Nephron (organoid): ENCODE measurements around the gene KLHL7.
A peak's percentile ranks its signal among the peaks of the same experiment; 100 is the strongest.

Experiments
- H3K27ac Mint-ChIP-seq, 3 experiments: 2 replicates each; pipeline ENCODE4 v1.8.0; 2020; ENCODE audit warnings: mixed read lengths in 3 of 3, mild to moderate bottlenecking in 2 of 3, moderate library complexity in 1 of 3
- H3K27me3 Mint-ChIP-seq: 2 replicates; pipeline ENCODE4 v1.8.0; 2021; ENCODE audit warnings: low read depth, mild to moderate bottlenecking, moderate library complexity, mixed read lengths
- H3K36me3 Mint-ChIP-seq: 2 replicates; pipeline ENCODE4 v1.8.0; 2020; ENCODE audit warnings: low read depth, mixed read lengths
- H3K4me1 Mint-ChIP-seq: 2 replicates; pipeline ENCODE4 v1.8.0; 2020; ENCODE audit warnings: mixed read lengths
- H3K4me3 Mint-ChIP-seq, 3 experiments: 2 replicates each; pipeline ENCODE4 v1.8.0; 2020; ENCODE audit warnings: mild to moderate bottlenecking in 3 of 3, mixed read lengths in 3 of 3, moderate library complexity in 2 of 3
- H3K9me3 Mint-ChIP-seq: 2 replicates; pipeline ENCODE4 v1.8.0; 2020; ENCODE audit warnings: mixed read lengths
- TF ChIP-seq, protein P1 (sequence below), 3 experiments: fragments of 200-600 bp; sonication (generic); IDR thresholded peaks; one replicate each; pipeline ENCODE4 v1.5.0; 2021; ENCODE audit warnings: antibody characterized with exemption in 3 of 3; ENCODE audit not compliant: unreplicated experiment in 3 of 3

KLHL7 gene

GRCh38 chr7:23109470-23109869, 3.9 kb downstream of the KLHL7 start:
- peaks cover 42% of the 10 kb centered on the region for H3K4me1 Mint-ChIP-seq
- no peak overlapping the region for H3K27ac Mint-ChIP-seq
- no peaks in the 10 kb centered on the region for H3K9me3 Mint-ChIP-seq
- TF ChIP-seq, protein P1, sequence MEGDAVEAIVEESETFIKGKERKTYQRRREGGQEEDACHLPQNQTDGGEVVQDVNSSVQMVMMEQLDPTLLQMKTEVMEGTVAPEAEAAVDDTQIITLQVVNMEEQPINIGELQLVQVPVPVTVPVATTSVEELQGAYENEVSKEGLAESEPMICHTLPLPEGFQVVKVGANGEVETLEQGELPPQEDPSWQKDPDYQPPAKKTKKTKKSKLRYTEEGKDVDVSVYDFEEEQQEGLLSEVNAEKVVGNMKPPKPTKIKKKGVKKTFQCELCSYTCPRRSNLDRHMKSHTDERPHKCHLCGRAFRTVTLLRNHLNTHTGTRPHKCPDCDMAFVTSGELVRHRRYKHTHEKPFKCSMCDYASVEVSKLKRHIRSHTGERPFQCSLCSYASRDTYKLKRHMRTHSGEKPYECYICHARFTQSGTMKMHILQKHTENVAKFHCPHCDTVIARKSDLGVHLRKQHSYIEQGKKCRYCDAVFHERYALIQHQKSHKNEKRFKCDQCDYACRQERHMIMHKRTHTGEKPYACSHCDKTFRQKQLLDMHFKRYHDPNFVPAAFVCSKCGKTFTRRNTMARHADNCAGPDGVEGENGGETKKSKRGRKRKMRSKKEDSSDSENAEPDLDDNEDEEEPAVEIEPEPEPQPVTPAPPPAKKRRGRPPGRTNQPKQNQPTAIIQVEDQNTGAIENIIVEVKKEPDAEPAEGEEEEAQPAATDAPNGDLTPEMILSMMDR (IDR thresholded peaks at IDR 0.05; ENCODE audit: unreplicated experiment in 3 of 3), result no peak
- H3K4me3 Mint-ChIP-seq, result peak overlapping the region in 1 of 3 experiments; percentile 10
- H3K36me3 Mint-ChIP-seq, result peaks cover 6% of the 10 kb centered on the region
- no peaks in the 10 kb centered on the region for H3K27me3 Mint-ChIP-seq

DNA sequence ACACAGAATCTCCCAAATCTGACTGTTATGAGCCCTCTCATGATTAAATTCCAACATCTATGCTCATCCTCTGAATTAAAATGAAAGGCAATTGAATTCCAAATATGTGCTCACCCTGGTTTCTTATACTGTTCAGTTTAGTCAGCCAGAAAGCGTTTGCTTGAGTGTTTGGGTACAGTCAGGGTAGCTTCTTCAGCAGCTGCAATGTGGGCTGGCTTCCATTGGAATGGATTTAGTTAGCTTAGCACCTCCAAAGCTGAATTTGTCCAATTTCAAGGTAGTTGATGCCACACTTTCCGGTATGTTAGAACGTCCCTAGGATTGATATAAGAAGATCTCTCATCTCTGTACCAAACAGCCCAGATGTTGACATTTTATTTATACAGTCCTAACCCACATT, 9.3 kb downstream of the KLHL7 start:
- Mint-ChIP-seq H3K4me3 (no peak overlapping the region), H3K9me3 (no peaks in the 10 kb centered on the region), H3K27me3 (no peaks in the 10 kb centered on the region), H3K27ac (no peak overlapping the region), H3K4me1 (peaks cover 30% of the 10 kb centered on the region), H3K36me3 (peaks cover 5% of the 10 kb centered on the region)
- TF ChIP-seq, protein P1 (IDR thresholded peaks at IDR 0.05; ENCODE audit: unreplicated experiment in 3 of 3), result no peak

DNA sequence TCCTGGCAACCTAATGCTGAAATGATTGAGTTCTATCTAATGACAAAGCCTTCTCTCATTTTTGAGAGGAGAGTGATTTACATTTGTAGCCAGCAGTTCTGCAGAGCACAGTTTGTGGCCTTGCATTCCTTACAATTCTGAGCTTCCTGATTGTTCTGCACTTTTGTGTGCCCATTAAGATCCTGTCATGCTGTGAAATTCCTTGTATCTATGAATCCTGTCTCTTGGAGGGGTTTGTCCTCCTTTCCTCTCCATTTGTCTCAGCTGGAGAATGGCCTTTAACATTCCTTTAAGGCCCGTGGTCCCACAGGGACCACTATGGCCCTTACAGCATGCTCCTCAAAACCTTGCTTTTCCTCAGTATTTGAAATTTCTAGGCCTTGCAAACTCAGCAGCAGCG, 10.4 kb downstream of the KLHL7 start:
- H3K27me3 Mint-ChIP-seq, result no peaks in the 10 kb centered on the region
- H3K4me3 Mint-ChIP-seq, result no peak overlapping the region
- H3K36me3 Mint-ChIP-seq, result peaks cover 9% of the 10 kb centered on the region
- peaks cover 26% of the 10 kb centered on the region for H3K4me1 Mint-ChIP-seq
- TF ChIP-seq, protein P1 (IDR thresholded peaks at IDR 0.05; ENCODE audit: unreplicated experiment in 3 of 3), result no peak
- H3K27ac Mint-ChIP-seq, result peak overlapping the region in 1 of 3 experiments; percentile 10
- H3K9me3 Mint-ChIP-seq, result no peaks in the 10 kb centered on the region

GRCh38 chr7:23117841-23118240, 12.3 kb downstream of the KLHL7 start:
- Mint-ChIP-seq H3K4me3 (no peak overlapping the region), H3K36me3 (peaks cover 18% of the 10 kb centered on the region), H3K27ac (no peak overlapping the region), H3K9me3 (no peaks in the 10 kb centered on the region), H3K4me1 (peaks cover 21% of the 10 kb centered on the region), H3K27me3 (no peaks in the 10 kb centered on the region)
- TF ChIP-seq, protein P1 (IDR thresholded peaks at IDR 0.05; ENCODE audit: unreplicated experiment in 3 of 3), result no peak

DNA sequence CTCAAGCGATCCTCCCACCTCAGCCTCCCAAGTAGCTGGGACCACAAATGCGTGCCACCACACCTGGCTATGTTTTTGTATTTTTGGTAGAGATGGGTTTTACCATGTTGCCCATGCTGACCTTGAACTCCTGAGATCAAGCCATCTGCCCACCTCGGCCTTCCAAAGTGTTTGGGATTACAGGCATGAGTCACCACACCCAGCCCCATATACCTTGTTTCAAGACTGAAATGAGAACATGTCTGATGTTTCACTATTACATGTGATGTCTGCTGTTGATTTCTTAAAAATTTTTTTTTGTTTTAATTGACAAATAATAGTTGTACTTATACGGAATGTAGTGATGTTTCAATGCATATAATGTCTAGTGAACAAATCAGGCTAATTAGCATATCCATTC, 14.5 kb downstream of the KLHL7 start:
- H3K27ac Mint-ChIP-seq, result no peak overlapping the region
- no peaks in the 10 kb centered on the region for H3K9me3 Mint-ChIP-seq
- TF ChIP-seq, protein P1 (IDR thresholded peaks at IDR 0.05; ENCODE audit: unreplicated experiment in 3 of 3), result no peak
- H3K36me3 Mint-ChIP-seq, result peaks cover 23% of the 10 kb centered on the region
- no peak overlapping the region for H3K4me3 Mint-ChIP-seq
- no peaks in the 10 kb centered on the region for H3K27me3 Mint-ChIP-seq
- H3K4me1 Mint-ChIP-seq, result peaks cover 21% of the 10 kb centered on the region

GRCh38 chr7:23121165-23121564, 15.6 kb downstream of the KLHL7 start:
- Mint-ChIP-seq H3K9me3 (no peaks in the 10 kb centered on the region), H3K4me1 (peaks cover 18% of the 10 kb centered on the region), H3K36me3 (peaks cover 30% of the 10 kb centered on the region), H3K27me3 (no peaks in the 10 kb centered on the region), H3K4me3 (no peak overlapping the region), H3K27ac (no peak overlapping the region)
- TF ChIP-seq, protein P1 (IDR thresholded peaks at IDR 0.05; ENCODE audit: unreplicated experiment in 3 of 3), result no peak
